ENCODE measurements around the gene PRIM2.
"Not testable (repeated sequence)": the region's sequence is repeated elsewhere in the genome, so short reads cannot be mapped to it uniquely, and the experiment has no call there.

The PRIM2 gene

GRCh38 chr6:57449496-57450066 lies 132.2 kb downstream of the PRIM2 start:
- DNase-seq, result not testable (repeated sequence)

GRCh38 chr6:57459781-57460180 lies 142.4 kb downstream of the PRIM2 start:
- DNase-seq, result not testable (repeated sequence)

GRCh38 chr6:57461022-57461421 lies 143.6 kb downstream of the PRIM2 start:
- DNase-seq, result not testable (repeated sequence)

- not testable (repeated sequence) for DNase-seq
These were observed 146.4 kb downstream of the PRIM2 start for GRCh38 chr6:57463809-57464208.

GRCh38 chr6:57465968-57466367 lies 148.5 kb downstream of the PRIM2 start:
- not testable (repeated sequence) for DNase-seq

GRCh38 chr6:57469072-57469471 lies 151.6 kb downstream of the PRIM2 start:
- DNase-seq, result no peak

GRCh38 chr6:57470148-57470547 lies 152.7 kb downstream of the PRIM2 start:
- DNase-seq, result not testable (repeated sequence)

GRCh38 chr6:57471314-57471864 lies 154.0 kb downstream of the PRIM2 start:
- DNase-seq, result not testable (repeated sequence)

GRCh38 chr6:57472861-57473362 lies 155.5 kb downstream of the PRIM2 start:
- not testable (repeated sequence) for DNase-seq

- not testable (repeated sequence) for DNase-seq
These were observed 157.5 kb downstream of the PRIM2 start for GRCh38 chr6:57474862-57475475.

- not testable (repeated sequence) for DNase-seq
These were observed 158.2 kb downstream of the PRIM2 start for GRCh38 chr6:57475656-57476055.

- DNase-seq, result not testable (repeated sequence)
These were observed 162.8 kb downstream of the PRIM2 start for GRCh38 chr6:57480194-57480593.

- not testable (repeated sequence) for DNase-seq
These were observed 163.7 kb downstream of the PRIM2 start for GRCh38 chr6:57481121-57481520.

GRCh38 chr6:57482471-57482870 lies 165.0 kb downstream of the PRIM2 start:
- DNase-seq, result not testable (repeated sequence)

GRCh38 chr6:57486494-57487081 lies 169.2 kb downstream of the PRIM2 start:
- DNase-seq, result not testable (repeated sequence)

- DNase-seq, result not testable (repeated sequence)
These were observed 171.1 kb downstream of the PRIM2 start for GRCh38 chr6:57488551-57488950.

GRCh38 chr6:57489887-57490286 lies 172.5 kb downstream of the PRIM2 start:
- DNase-seq, result not testable (repeated sequence)

- DNase-seq, result not testable (repeated sequence)
These were observed 174.4 kb downstream of the PRIM2 start for GRCh38 chr6:57491795-57492194.

- not testable (repeated sequence) for DNase-seq
These were observed 178.8 kb downstream of the PRIM2 start for GRCh38 chr6:57496251-57496650.

- not testable (repeated sequence) for DNase-seq
These were observed 183.1 kb downstream of the PRIM2 start for GRCh38 chr6:57500368-57501021.

- DNase-seq, result not testable (repeated sequence)
These were observed 185.0 kb downstream of the PRIM2 start for GRCh38 chr6:57502387-57502786.

- not testable (repeated sequence) for DNase-seq
These were observed 187.8 kb downstream of the PRIM2 start for GRCh38 chr6:57505251-57505650.

GRCh38 chr6:57510390-57510789 lies 193.0 kb downstream of the PRIM2 start:
- DNase-seq, result not testable (repeated sequence)
